ENCODE data around the gene VTCN1. TPM values are rescaled to one million over a fixed set of nuclear protein-coding genes. Genes with fewer than 3 reads are reported as not detected.
"Not testable (repeated sequence)": the region's sequence is repeated elsewhere in the genome, so short reads cannot be mapped to it uniquely, and the experiment has no call there.

Gene VTCN1
- total RNA-seq, 2 donors from 2014 or later, result not detected

- H3K36me3 ChIP-seq (ENCODE audit: control insufficient read depth, insufficient read depth, low read length), result peaks cover 45% of the 10 kb centered on the region
- Mint-ChIP-seq H3K27me3 (ENCODE audit: insufficient read depth) (no peaks in the 10 kb centered on the region), H3K27ac (no peak overlapping the region), H3K4me1 (no peaks in the 10 kb centered on the region), H3K36me3 (ENCODE audit: low read depth) (peaks cover 57% of the 10 kb centered on the region), H3K9me3 (no peaks in the 10 kb centered on the region), H3K4me3 (no peak overlapping the region)
- no peak for TF ChIP-seq CTCF (conservative IDR thresholded peaks at IDR 0.05)
- no peaks in the 10 kb centered on the region for H3K4me1 ChIP-seq (ENCODE audit: control insufficient read depth, insufficient read depth, low read length)
- no peak overlapping the region for H3K9ac ChIP-seq (ENCODE audit: extremely low read depth, low read length, poor library complexity, severe bottlenecking)
- H3K4me3 ChIP-seq (ENCODE audit: low read length), result no peak overlapping the region
- WGBS, 2 experiments (ENCODE audit: insufficient coverage in 1 of 2, insufficient read length in 1 of 2), result 94 to 100% methylated on average over 2 of the region's 2 CpGs
- no peaks in the 10 kb centered on the region for H3K27me3 ChIP-seq (ENCODE audit: control insufficient read depth, insufficient read depth, low read length, poor library complexity, severe bottlenecking)
- H3K9me3 ChIP-seq (ENCODE audit: control insufficient read depth, low read length), result no peaks in the 10 kb centered on the region
- DNase-seq, result no peak
- no peak overlapping the region for H3K27ac ChIP-seq (ENCODE audit: low read depth, low read length)
Observed at GRCh38 chr1:117106478-117106877, 104.2 kb downstream of the VTCN1 start.

GRCh38 chr1:117105722-117106121 is 105.0 kb downstream of the VTCN1 start:
- no peak overlapping the region for H3K27ac ChIP-seq (ENCODE audit: low read depth, low read length)
- no peaks in the 10 kb centered on the region for H3K9me3 ChIP-seq (ENCODE audit: control insufficient read depth, low read length)
- H3K4me3 ChIP-seq (ENCODE audit: low read length), result no peak overlapping the region
- TF ChIP-seq CTCF (conservative IDR thresholded peaks at IDR 0.05), result no peak
- Mint-ChIP-seq H3K27ac (no peak overlapping the region), H3K36me3 (ENCODE audit: low read depth) (peaks cover 60% of the 10 kb centered on the region), H3K4me1 (no peaks in the 10 kb centered on the region), H3K4me3 (no peak overlapping the region), H3K27me3 (ENCODE audit: insufficient read depth) (no peaks in the 10 kb centered on the region), H3K9me3 (no peaks in the 10 kb centered on the region)
- DNase-seq, result no peak
- no peaks in the 10 kb centered on the region for H3K27me3 ChIP-seq (ENCODE audit: control insufficient read depth, insufficient read depth, low read length, poor library complexity, severe bottlenecking)
- no peaks in the 10 kb centered on the region for H3K4me1 ChIP-seq (ENCODE audit: control insufficient read depth, insufficient read depth, low read length)
- H3K9ac ChIP-seq (ENCODE audit: extremely low read depth, low read length, poor library complexity, severe bottlenecking), result no peak overlapping the region
- H3K36me3 ChIP-seq (ENCODE audit: control insufficient read depth, insufficient read depth, low read length), result peaks cover 45% of the 10 kb centered on the region

GRCh38 chr1:117104986-117105385 is 105.7 kb downstream of the VTCN1 start:
- no peak overlapping the region for H3K4me3 ChIP-seq (ENCODE audit: low read length)
- Mint-ChIP-seq H3K4me3 (no peak overlapping the region), H3K9me3 (no peaks in the 10 kb centered on the region), H3K27ac (no peak overlapping the region), H3K36me3 (ENCODE audit: low read depth) (peaks cover 64% of the 10 kb centered on the region), H3K4me1 (no peaks in the 10 kb centered on the region), H3K27me3 (ENCODE audit: insufficient read depth) (no peaks in the 10 kb centered on the region)
- no peak overlapping the region for H3K27ac ChIP-seq (ENCODE audit: low read depth, low read length)
- H3K27me3 ChIP-seq (ENCODE audit: control insufficient read depth, insufficient read depth, low read length, poor library complexity, severe bottlenecking), result no peaks in the 10 kb centered on the region
- no peaks in the 10 kb centered on the region for H3K4me1 ChIP-seq (ENCODE audit: control insufficient read depth, insufficient read depth, low read length)
- DNase-seq, result no peak
- no peak for TF ChIP-seq CTCF (conservative IDR thresholded peaks at IDR 0.05)
- H3K36me3 ChIP-seq (ENCODE audit: control insufficient read depth, insufficient read depth, low read length), result peaks cover 49% of the 10 kb centered on the region
- no peaks in the 10 kb centered on the region for H3K9me3 ChIP-seq (ENCODE audit: control insufficient read depth, low read length)
- H3K9ac ChIP-seq (ENCODE audit: extremely low read depth, low read length, poor library complexity, severe bottlenecking), result no peak overlapping the region
- WGBS, 2 experiments (ENCODE audit: insufficient coverage in 1 of 2, insufficient read length in 1 of 2), result 94 to 95% methylated on average over 3 of the region's 3 CpGs

GRCh38 chr1:117101858-117102257 is 108.9 kb downstream of the VTCN1 start:
- not testable (repeated sequence) for H3K9me3 ChIP-seq (ENCODE audit: control insufficient read depth, low read length); H3K27me3 ChIP-seq (ENCODE audit: control insufficient read depth, insufficient read depth, low read length, poor library complexity, severe bottlenecking); H3K4me1 Mint-ChIP-seq; H3K4me3 Mint-ChIP-seq; H3K4me3 ChIP-seq (ENCODE audit: low read length); H3K4me1 ChIP-seq (ENCODE audit: control insufficient read depth, insufficient read depth, low read length); DNase-seq; H3K9me3 Mint-ChIP-seq; H3K27ac Mint-ChIP-seq; H3K9ac ChIP-seq (ENCODE audit: extremely low read depth, low read length, poor library complexity, severe bottlenecking); H3K27ac ChIP-seq (ENCODE audit: low read depth, low read length); H3K27me3 Mint-ChIP-seq (ENCODE audit: insufficient read depth)
- H3K36me3 ChIP-seq (ENCODE audit: control insufficient read depth, insufficient read depth, low read length), result peaks cover 70% of the 10 kb centered on the region
- peaks cover 55% of the 10 kb centered on the region for H3K36me3 Mint-ChIP-seq (ENCODE audit: low read depth)
- 95 to 100% methylated on average over 3 of the region's 3 CpGs for WGBS, 2 experiments (ENCODE audit: insufficient coverage in 1 of 2, insufficient read length in 1 of 2)

All from endodermal cell (in vitro differentiated cells).